Tibial artery (tissue), 4 donors: ENCODE data around the gene BCR.
A peak's percentile ranks its signal among the peaks of the same experiment; 100 is the strongest.

ENCODE experiments used
- DNase-seq, 2 donors: peaks; one replicate each; pipeline ENCODE4 v3.0.0-alpha.2; 2019
- H3K27ac ChIP-seq, 2 donors: fragments of 200-600 bp; sonication (generic) in 1 of 2; 1 replicate in 1 of 2; 2 replicates in 1 of 2; pipeline ENCODE4 v1.5.1; 2018 to 2019; ENCODE audit warnings: mild to moderate bottlenecking in 1 of 2
- H3K27me3 ChIP-seq, 2 donors: fragments of 200-600 bp; sonication (generic) in 1 of 2; one replicate each; pipeline versions ENCODE4 v1.5.1 to v1.6.0; 2016 to 2019
- H3K36me3 ChIP-seq, 3 donors: fragments of 200-600 bp; sonication (generic) in 2 of 3; one replicate each; pipeline ENCODE4 v1.5.1; 2016 to 2019; ENCODE audit warnings: mild to moderate bottlenecking in 2 of 3
- H3K4me1 ChIP-seq, 4 donors: fragments of 200-600 bp; sonication (generic) in 2 of 4; 1 replicate in 3 of 4; 2 replicates in 1 of 4; pipeline ENCODE4 v1.5.1; 2016 to 2019
- H3K4me3 ChIP-seq, 2 donors: fragments of 200-600 bp; sonication (generic) in 1 of 2; 1 replicate in 1 of 2; 2 replicates in 1 of 2; pipeline ENCODE4 v1.5.1; 2018 to 2019; ENCODE audit warnings: mild to moderate bottlenecking in 2 of 2
- H3K9me3 ChIP-seq, 3 donors: fragments of 200-600 bp; sonication (generic) in 1 of 3; one replicate each; pipeline ENCODE4 v1.5.1; 2016 to 2019
- CTCF ChIP-seq, 2 experiments: fragments of 200-600 bp in 1 of 2; fragments of 450-650 bp in 1 of 2; IDR thresholded peaks; one replicate each; pipeline ENCODE4 v1.5.1; 2017 to 2019; ENCODE audit warnings: antibody characterized with exemption in 2 of 2, mild to moderate bottlenecking in 1 of 2, moderate library complexity in 1 of 2
- intact Hi-C: fragments of 100-400 bp; cut with DNase I; formaldehyde crosslinking; loops from one replicate; pipeline ENCODE4 v1.15.0; 2023; ENCODE audit warnings: low total_unique reads

BCR gene

GRCh38 chr22:23206915-23207314, 26.6 kb downstream of the BCR start:
- H3K4me1 ChIP-seq: peaks cover 0 to 54% (median 31%) of the 10 kb centered on the region in 4 donors
- TF ChIP-seq CTCF (IDR thresholded peaks at IDR 0.05): no peak
- intact Hi-C loops: no loop called here

DNA sequence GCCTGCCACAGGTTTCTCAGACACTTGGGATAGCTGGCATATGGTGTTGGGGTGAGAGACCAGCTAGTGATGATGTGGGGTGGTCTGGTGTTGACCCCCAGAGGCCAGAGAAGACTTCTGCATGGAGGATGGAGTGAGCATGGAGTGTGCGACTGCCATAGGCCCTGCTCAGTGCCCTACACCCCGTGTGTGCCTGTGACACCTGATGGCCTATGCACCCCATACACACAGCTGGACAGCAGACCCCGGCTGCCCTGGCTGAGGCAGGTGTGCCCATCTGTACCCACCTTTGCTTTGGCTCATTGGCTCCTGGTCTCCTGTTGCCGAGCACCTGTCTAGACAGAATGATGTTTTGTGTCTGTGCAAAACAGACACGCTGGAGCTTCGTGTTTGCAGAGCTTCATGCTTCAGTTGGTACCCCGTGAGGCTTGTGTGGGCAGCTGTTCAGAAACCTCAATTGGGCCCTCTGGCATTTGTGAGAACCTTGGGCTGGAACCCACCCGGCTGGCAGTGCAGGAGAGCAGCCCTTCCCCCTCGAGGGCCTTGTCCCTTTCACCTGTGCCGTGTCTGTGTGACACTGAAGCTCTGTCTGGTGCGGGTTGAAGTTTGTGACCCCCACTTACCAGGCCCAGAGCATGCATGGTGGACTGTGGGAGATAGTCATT, 27.6 kb downstream of the BCR start:
- Histone ChIP-seq H3K27ac (no peak overlapping the region), H3K4me1 (peaks cover 0 to 60% (median 36%) of the 10 kb centered on the region in 4 donors), H3K36me3 (peaks cover 0 to 4% (median 0%) of the 10 kb centered on the region in 3 donors), H3K4me3 (no peak overlapping the region), H3K27me3 (no peaks in the 10 kb centered on the region), H3K9me3 (no peaks in the 10 kb centered on the region)
- intact Hi-C loops: no loop called here
- no peak for DNase-seq
- no peak for TF ChIP-seq CTCF (IDR thresholded peaks at IDR 0.05)

More at GRCh38 chr22:23206915-23207314, 26.6 kb downstream of the BCR start:
- DNase-seq: no peak
- H3K27me3 ChIP-seq: no peaks in the 10 kb centered on the region
- H3K36me3 ChIP-seq: peaks cover 0 to 4% (median 0%) of the 10 kb centered on the region in 3 donors
- peak overlapping the region in 1 of 2 donors; percentile 4 for H3K27ac ChIP-seq
- H3K9me3 ChIP-seq: no peaks in the 10 kb centered on the region
- no peak overlapping the region for H3K4me3 ChIP-seq

GRCh38 chr22:23210428-23211170, 30.3 kb downstream of the BCR start:
- DNase-seq: no peak
- peaks cover 0 to 60% (median 27%) of the 10 kb centered on the region in 4 donors for H3K4me1 ChIP-seq
- H3K9me3 ChIP-seq: no peaks in the 10 kb centered on the region
- no peak overlapping the region for H3K27ac ChIP-seq
- intact Hi-C loops: no loop called here
- TF ChIP-seq CTCF (IDR thresholded peaks at IDR 0.05): no peak
- H3K4me3 ChIP-seq: no peak overlapping the region
- H3K36me3 ChIP-seq: peaks cover 0 to 4% (median 0%) of the 10 kb centered on the region in 3 donors
- H3K27me3 ChIP-seq: no peaks in the 10 kb centered on the region

GRCh38 chr22:23211622-23212021, 31.3 kb downstream of the BCR start:
- H3K27ac ChIP-seq: peak overlapping the region in 1 of 2 donors; percentile 11
- H3K4me3 ChIP-seq: no peak overlapping the region
- intact Hi-C loops: no loop called here
- H3K9me3 ChIP-seq: no peaks in the 10 kb centered on the region
- DNase-seq: no peak
- TF ChIP-seq CTCF (IDR thresholded peaks at IDR 0.05): no peak
- H3K36me3 ChIP-seq: peaks cover 0 to 4% (median 0%) of the 10 kb centered on the region in 3 donors
- peaks cover 0 to 60% (median 30%) of the 10 kb centered on the region in 4 donors for H3K4me1 ChIP-seq
- no peaks in the 10 kb centered on the region for H3K27me3 ChIP-seq

DNA sequence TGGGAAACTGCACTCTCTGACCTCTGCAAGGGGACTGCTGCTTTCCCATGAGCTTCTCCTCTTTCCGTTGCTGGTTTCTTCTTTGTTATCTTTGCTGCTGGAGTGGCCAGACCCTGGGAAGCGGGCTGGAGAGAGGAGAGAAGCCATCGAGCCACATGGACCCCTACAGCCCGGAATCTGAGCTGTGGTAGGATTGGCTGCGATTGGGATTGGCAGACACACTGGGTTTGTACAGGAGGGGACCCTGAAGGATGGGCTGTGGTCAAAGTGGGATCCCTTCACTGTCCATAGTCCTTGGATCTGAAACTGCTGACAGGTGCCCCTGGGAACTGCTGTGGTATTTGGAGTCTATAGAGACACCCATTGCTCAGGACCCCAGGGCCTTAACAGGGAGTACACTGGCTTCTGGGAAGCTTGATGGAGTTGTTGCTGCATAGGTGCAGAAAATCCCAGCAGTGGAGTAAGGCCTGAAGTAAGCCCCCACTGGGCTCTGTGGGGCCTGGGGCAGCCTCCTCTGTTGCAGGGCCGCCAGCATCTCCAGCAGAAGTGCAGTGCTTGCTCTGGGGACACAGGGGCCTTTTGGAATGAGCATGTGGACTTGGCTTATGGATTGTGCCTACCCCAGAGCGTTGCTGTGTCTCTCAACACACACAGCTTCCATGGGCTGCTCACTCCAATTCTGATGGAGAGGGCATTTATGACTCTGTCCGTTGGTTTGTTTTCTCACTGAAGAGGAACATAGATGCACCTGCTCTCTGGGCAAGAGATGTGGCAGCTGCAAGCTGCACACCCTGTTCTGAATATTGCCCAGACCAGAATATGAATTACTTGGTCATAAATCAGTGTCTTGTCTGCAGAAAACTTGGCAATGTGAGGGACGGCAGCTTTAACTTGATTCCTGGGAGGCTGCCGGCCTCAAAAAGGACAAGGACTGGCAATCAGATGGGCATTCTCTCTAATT, 32.0 kb downstream of the BCR start:
- Histone ChIP-seq H3K4me1 (peaks cover 2 to 65% (median 37%) of the 10 kb centered on the region in 4 donors), H3K36me3 (peaks cover 0 to 4% (median 0%) of the 10 kb centered on the region in 3 donors), H3K9me3 (no peaks in the 10 kb centered on the region), H3K27me3 (no peaks in the 10 kb centered on the region), H3K4me3 (no peak overlapping the region), H3K27ac (peak overlapping the region in 1 of 2 donors; percentile 11)
- TF ChIP-seq CTCF (IDR thresholded peaks at IDR 0.05): no peak
- no peak for DNase-seq
- intact Hi-C loops: no loop called here
